ENCODE data around the gene KIAA0408. TPM values are rescaled to one million over a fixed set of nuclear protein-coding genes. Genes with fewer than 3 reads are reported as not detected.

KIAA0408 gene
- total RNA-seq = 1 to 10 TPM; 2.3 to 3.1 TPM

GRCh38 chr6:127459231-127459641, at the start of gene KIAA0408:
KIAA0408 (minus strand) TSS chr6:127459389; CDS start chr6:127453981, 5,408 bp downstream.
- no peak for DNase-seq
- Mint-ChIP-seq H3K4me1 (peaks cover 4% of the 10 kb centered on the region), H3K36me3 (no peaks in the 10 kb centered on the region), H3K27me3 (peaks cover 11% of the 10 kb centered on the region), H3K9me3 (no peaks in the 10 kb centered on the region), H3K27ac (no peak within 1 kb of the TSS), H3K4me3 (no peak within 1 kb of the TSS)

DNA sequence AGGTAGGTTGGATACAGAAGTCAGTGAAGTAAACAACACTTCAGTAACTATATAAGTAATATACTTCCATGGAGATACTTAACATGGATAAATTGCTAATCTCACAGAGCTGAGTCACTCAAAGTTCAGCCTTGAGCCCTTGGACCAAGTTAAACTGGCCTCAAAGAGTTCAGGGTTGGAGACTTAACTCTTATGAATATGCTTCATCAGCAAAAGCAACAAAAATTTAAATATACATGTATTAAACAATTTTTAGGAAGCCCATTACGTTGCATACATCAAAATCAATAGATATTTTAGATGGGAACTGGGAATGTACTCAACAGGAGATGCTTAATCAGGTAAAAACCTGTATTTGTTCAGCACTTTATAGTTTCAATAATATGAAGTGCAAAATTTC, 47.7 kb upstream of the KIAA0408 start:
- no peaks in the 10 kb centered on the region for H3K27me3 Mint-ChIP-seq
- DNase-seq = no peak
- peaks cover 3% of the 10 kb centered on the region for H3K4me1 Mint-ChIP-seq
- no peak overlapping the region for H3K4me3 Mint-ChIP-seq
- H3K27ac Mint-ChIP-seq = no peak overlapping the region
- H3K9me3 Mint-ChIP-seq = peaks cover 3% of the 10 kb centered on the region
- peaks cover 15% of the 10 kb centered on the region for H3K36me3 Mint-ChIP-seq

DNA sequence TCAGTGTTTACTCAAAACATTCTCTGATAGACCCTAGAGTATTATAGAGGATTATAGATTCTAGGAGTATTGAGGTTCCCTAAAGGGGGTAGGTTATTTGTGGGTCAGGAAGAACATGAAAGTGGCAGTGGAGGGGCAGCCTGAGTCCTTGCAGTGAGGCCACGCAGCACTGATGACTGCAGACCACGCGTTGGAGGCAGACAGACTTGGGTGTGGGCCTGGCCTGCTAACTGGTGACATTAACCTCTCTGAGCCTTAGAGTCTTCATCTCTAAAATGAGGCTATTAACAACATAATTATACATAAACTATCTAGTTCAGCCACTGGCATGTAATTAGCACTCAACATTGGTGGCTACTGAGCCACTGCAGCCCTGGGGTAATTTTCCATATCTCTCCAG, 43.8 kb upstream of the KIAA0408 start:
- no peak overlapping the region for H3K4me3 Mint-ChIP-seq
- H3K27ac Mint-ChIP-seq = no peak overlapping the region
- peaks cover 8% of the 10 kb centered on the region for H3K27me3 Mint-ChIP-seq
- peaks cover 3% of the 10 kb centered on the region for H3K4me1 Mint-ChIP-seq
- no peaks in the 10 kb centered on the region for H3K9me3 Mint-ChIP-seq
- H3K36me3 Mint-ChIP-seq = no peaks in the 10 kb centered on the region
- no peak for DNase-seq

- no peaks in the 10 kb centered on the region for H3K9me3 Mint-ChIP-seq
- no peak for DNase-seq
- no peak overlapping the region for H3K27ac Mint-ChIP-seq
- H3K4me3 Mint-ChIP-seq = no peak overlapping the region
- peaks cover 27% of the 10 kb centered on the region for H3K27me3 Mint-ChIP-seq
- no peaks in the 10 kb centered on the region for H3K36me3 Mint-ChIP-seq
- no peaks in the 10 kb centered on the region for H3K4me1 Mint-ChIP-seq
Observed at GRCh38 chr6:127497410-127497809, 38.2 kb upstream of the KIAA0408 start.

GRCh38 chr6:127496471-127496870, 37.3 kb upstream of the KIAA0408 start:
- no peak overlapping the region for H3K4me3 Mint-ChIP-seq
- no peak for DNase-seq
- no peaks in the 10 kb centered on the region for H3K4me1 Mint-ChIP-seq

GRCh38 chr6:127494240-127494767, 35.1 kb upstream of the KIAA0408 start:
- Mint-ChIP-seq H3K27me3 (peaks cover 30% of the 10 kb centered on the region), H3K4me1 (no peaks in the 10 kb centered on the region), H3K27ac (no peak overlapping the region), H3K4me3 (no peak overlapping the region), H3K9me3 (no peaks in the 10 kb centered on the region), H3K36me3 (no peaks in the 10 kb centered on the region)
- DNase-seq = no peak

More at GRCh38 chr6:127496471-127496870, 37.3 kb upstream of the KIAA0408 start:
- Mint-ChIP-seq H3K27ac (no peak overlapping the region), H3K9me3 (no peaks in the 10 kb centered on the region), H3K27me3 (peaks cover 31% of the 10 kb centered on the region), H3K36me3 (no peaks in the 10 kb centered on the region)

GRCh38 chr6:127489248-127489647, 30.1 kb upstream of the KIAA0408 start:
- peaks cover 12% of the 10 kb centered on the region for H3K9me3 Mint-ChIP-seq
- peaks cover 4% of the 10 kb centered on the region for H3K27me3 Mint-ChIP-seq
- H3K4me1 Mint-ChIP-seq = peaks cover 15% of the 10 kb centered on the region
- no peak overlapping the region for H3K27ac Mint-ChIP-seq
- peaks cover 12% of the 10 kb centered on the region for H3K36me3 Mint-ChIP-seq
- no peak for DNase-seq
- no peak overlapping the region for H3K4me3 Mint-ChIP-seq

GRCh38 chr6:127486934-127487333, 27.7 kb upstream of the KIAA0408 start:
- Mint-ChIP-seq H3K36me3 (peaks cover 22% of the 10 kb centered on the region), H3K4me1 (peaks cover 28% of the 10 kb centered on the region), H3K4me3 (no peak overlapping the region), H3K27me3 (peaks cover 2% of the 10 kb centered on the region), H3K27ac (no peak overlapping the region), H3K9me3 (peaks cover 16% of the 10 kb centered on the region)
- DNase-seq = no peak

DNA sequence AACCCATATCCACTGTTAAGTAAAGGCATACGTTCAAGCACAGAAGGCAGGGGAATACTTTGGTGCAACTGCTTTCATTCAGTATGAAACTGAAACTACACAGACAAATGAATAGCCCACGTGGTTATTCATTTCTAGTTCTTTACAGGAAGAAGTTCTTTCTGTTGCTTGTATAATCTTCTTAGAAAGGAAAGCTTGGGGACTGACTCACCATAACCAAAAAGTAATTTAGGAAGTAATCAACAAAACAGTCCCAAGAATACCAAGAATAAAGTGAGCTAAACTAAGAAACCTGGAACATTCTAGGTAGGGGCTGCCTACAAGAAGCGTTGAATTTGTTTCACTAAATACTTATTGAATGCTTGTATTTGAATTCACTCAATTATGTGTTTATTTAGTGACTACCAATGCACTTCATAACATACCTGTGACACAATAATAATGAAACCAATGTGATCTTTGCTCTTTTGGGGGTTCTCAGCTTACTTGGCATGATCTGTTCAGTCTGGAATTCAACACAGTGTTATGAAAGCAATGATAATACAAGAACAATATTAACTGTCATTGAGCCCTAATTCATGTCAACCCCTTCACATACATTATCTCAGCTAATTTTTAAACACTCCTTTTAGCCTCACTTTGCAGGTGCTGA, 25.1 kb upstream of the KIAA0408 start:
- Mint-ChIP-seq H3K4me1 (peaks cover 28% of the 10 kb centered on the region), H3K27me3 (no peaks in the 10 kb centered on the region), H3K9me3 (peaks cover 16% of the 10 kb centered on the region), H3K27ac (peak overlapping the region; percentile 81), H3K4me3 (peak overlapping the region; percentile 48), H3K36me3 (peaks cover 26% of the 10 kb centered on the region)
- no peak for DNase-seq

DNA sequence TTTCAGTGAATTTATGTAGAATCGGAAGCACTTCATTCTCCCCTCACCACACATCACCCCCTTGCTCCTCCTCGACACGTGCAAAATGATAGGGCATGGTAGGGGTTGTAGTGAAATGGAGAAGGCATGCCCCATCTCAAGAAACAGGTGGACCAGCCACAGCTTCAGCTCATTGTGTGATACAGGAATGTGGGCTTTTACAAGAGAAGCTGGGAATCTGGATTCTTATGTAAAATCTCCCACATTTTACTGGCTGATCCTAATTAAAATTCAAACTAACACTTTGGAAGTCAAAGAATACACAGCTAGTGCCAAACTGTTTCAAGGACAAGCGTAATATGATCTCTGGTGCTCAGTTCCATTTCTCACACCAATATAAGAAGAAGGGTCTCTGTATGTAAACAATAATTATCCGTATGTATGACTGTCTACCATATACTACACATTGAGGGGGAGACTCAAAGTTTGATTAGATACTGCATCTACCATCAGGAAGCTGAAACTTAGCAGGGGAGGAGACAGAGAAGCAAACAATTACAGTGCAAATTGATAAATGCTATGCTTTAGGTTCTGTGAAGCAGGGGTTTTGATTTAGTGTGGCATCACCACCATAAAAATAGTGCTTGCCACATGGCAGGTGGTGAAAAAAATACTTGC, 24.3 kb upstream of the KIAA0408 start:
- no peaks in the 10 kb centered on the region for H3K27me3 Mint-ChIP-seq
- peaks cover 16% of the 10 kb centered on the region for H3K9me3 Mint-ChIP-seq
- H3K36me3 Mint-ChIP-seq = peaks cover 28% of the 10 kb centered on the region
- H3K4me3 Mint-ChIP-seq = peak overlapping the region; percentile 48
- peak overlapping the region; percentile 81 for H3K27ac Mint-ChIP-seq
- H3K4me1 Mint-ChIP-seq = peaks cover 28% of the 10 kb centered on the region
- no peak for DNase-seq

GRCh38 chr6:127482325-127482724, 23.1 kb upstream of the KIAA0408 start:
- peaks cover 28% of the 10 kb centered on the region for H3K4me1 Mint-ChIP-seq
- peaks cover 10% of the 10 kb centered on the region for H3K27me3 Mint-ChIP-seq
- H3K27ac Mint-ChIP-seq = no peak overlapping the region
- no peak overlapping the region for H3K4me3 Mint-ChIP-seq
- no peak for DNase-seq
- peaks cover 37% of the 10 kb centered on the region for H3K36me3 Mint-ChIP-seq
- H3K9me3 Mint-ChIP-seq = peaks cover 16% of the 10 kb centered on the region

GRCh38 chr6:127481628-127482027, 22.4 kb upstream of the KIAA0408 start:
- no peak overlapping the region for H3K27ac Mint-ChIP-seq
- H3K4me3 Mint-ChIP-seq = no peak overlapping the region
- no peak for DNase-seq
- peaks cover 37% of the 10 kb centered on the region for H3K36me3 Mint-ChIP-seq
- peaks cover 16% of the 10 kb centered on the region for H3K9me3 Mint-ChIP-seq
- H3K27me3 Mint-ChIP-seq = peaks cover 10% of the 10 kb centered on the region
- peaks cover 28% of the 10 kb centered on the region for H3K4me1 Mint-ChIP-seq

GRCh38 chr6:127481111-127481510, 21.9 kb upstream of the KIAA0408 start:
- peaks cover 28% of the 10 kb centered on the region for H3K4me1 Mint-ChIP-seq
- H3K9me3 Mint-ChIP-seq = peaks cover 16% of the 10 kb centered on the region
- H3K27ac Mint-ChIP-seq = no peak overlapping the region
- H3K4me3 Mint-ChIP-seq = no peak overlapping the region
- no peak for DNase-seq
- H3K27me3 Mint-ChIP-seq = peaks cover 14% of the 10 kb centered on the region
- peaks cover 41% of the 10 kb centered on the region for H3K36me3 Mint-ChIP-seq

- peaks cover 28% of the 10 kb centered on the region for H3K27me3 Mint-ChIP-seq
- peaks cover 36% of the 10 kb centered on the region for H3K36me3 Mint-ChIP-seq
- no peak overlapping the region for H3K4me3 Mint-ChIP-seq
- no peak overlapping the region for H3K27ac Mint-ChIP-seq
- DNase-seq = no peak
- peaks cover 5% of the 10 kb centered on the region for H3K4me1 Mint-ChIP-seq
- no peaks in the 10 kb centered on the region for H3K9me3 Mint-ChIP-seq
Observed at GRCh38 chr6:127477658-127478057, 18.5 kb upstream of the KIAA0408 start.

DNA sequence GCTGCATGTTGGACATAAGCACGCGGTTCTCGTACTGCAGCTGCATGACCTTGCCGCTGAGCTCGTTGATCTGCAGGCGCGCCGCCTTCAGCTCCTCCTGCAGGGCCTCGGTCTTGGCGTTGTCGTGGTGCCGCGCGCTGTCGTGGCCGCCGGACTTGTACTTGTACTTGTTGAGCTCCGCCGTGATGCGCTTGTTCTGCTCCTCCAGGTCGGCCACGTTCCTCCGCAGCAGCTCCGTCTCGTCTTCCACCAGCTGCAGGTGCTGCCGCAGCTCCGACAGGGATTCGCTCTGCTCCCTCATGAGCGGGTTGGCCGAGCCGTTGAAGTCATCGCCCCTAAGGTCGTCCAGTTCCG, 16.6 kb upstream of the KIAA0408 start:
- Mint-ChIP-seq H3K4me1 (no peaks in the 10 kb centered on the region), H3K4me3 (no peak overlapping the region)

More for the DNA sequence above, 16.6 kb upstream of the KIAA0408 start:
- Mint-ChIP-seq H3K27me3 (peaks cover 28% of the 10 kb centered on the region), H3K27ac (no peak overlapping the region), H3K36me3 (peaks cover 28% of the 10 kb centered on the region), H3K9me3 (no peaks in the 10 kb centered on the region)
- no peak for DNase-seq
